NCI-H146 treated with DMSO at 0.1 percent for 48 hours (cell line): ENCODE data around the gene OTOF.

ENCODE experiments used
- DNase-seq: peaks from one replicate; lab custom pipeline; 2025; ENCODE audit not compliant: unreplicated experiment; lab: John Stamatoyannopoulos, UW

Gene OTOF

GRCh38 chr2:26466662-26467310, 11.1 kb downstream of the OTOF start:
- no peak for DNase-seq

GRCh38 chr2:26465981-26466471, 11.9 kb downstream of the OTOF start:
- DNase-seq: no peak

GRCh38 chr2:26465266-26465925, 12.5 kb downstream of the OTOF start:
- DNase-seq: no peak

DNA sequence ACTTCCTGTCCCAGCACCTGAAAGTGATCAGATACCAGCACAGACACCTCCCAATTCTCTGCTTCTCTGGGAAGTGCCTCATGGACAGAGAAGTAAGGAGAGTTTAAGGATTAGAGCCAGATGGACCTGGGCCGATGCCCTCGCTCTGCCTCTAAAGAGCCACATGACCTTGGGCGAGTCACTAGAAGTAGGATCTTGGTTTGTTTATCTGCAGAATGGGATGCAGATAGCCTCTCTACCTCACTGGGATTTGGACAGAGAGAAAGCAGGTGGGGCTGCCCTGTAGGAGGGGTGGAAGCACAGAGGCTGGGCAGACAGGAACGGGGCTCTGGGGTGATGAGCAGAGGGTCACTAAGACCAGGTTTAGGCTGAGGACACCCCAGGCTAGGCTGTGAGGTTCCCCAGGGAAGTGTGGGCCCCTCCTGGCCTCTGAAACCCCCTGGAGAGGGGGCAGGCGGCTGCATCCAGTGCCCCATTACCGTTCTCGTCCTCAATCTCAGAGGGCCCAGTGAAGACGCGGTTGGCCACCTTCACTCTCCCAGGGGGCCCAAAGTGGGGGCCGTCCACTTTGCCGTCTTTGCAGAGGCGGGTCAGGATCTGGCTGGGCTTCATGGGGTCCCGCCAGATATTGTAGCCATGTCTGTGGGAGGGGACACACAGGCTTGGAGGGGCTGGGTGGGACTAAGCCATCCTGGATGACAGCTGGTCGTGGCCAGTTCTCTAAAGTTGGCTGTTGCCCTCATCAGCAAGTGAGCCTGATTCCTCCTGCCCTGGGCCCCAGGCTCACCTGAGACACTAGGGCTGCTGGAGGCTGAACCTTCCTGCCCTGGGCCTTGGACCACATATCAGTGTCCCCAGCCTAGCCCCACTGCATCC, 13.3 kb downstream of the OTOF start:
- no peak for DNase-seq

DNA sequence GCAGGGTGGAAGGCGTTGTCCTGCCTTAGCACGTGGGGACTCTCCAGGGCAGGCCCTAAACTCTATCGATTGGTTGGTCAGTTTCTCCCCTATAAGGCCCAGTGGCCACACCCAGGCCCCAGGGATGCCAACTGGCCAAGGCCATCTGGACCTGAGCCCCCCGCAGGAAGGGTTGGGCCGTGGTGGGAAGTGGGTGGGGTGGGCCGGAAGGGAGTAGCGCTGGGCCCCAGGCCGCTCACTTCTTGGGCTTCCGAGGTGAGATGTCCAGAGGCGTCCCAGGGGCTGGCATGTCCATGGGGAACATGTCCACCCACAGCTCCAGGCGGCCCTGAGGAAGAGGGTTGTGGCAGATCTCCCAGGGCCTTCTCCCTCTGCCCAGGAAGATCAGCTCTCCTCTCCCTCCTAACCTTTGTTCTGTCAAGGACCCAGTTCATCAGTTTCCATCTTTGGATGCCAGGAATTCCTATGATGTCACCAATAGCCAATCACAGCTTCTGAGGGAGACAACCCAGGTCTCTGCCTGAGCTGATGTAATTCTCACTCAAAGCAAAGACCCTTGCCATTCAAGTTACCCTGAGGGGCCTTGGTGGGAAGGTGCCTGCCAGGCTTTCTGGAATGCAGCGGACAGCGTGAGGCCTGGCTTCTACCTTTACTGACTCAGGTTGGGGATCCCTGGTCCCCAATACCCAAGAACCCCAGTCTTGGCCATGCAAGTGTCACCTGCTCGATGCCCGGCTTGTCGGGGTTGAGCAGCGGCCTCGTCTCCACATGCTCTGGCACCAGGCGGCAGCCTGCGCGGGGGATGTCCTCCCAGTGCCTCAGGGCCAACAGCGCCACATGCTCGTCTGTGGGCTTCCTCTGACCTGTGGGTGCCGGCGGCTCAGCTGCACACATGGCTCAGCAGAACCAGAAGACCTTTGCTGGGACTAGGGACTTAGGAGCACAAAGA, 14.4 kb downstream of the OTOF start:
- DNase-seq: no peak

DNA sequence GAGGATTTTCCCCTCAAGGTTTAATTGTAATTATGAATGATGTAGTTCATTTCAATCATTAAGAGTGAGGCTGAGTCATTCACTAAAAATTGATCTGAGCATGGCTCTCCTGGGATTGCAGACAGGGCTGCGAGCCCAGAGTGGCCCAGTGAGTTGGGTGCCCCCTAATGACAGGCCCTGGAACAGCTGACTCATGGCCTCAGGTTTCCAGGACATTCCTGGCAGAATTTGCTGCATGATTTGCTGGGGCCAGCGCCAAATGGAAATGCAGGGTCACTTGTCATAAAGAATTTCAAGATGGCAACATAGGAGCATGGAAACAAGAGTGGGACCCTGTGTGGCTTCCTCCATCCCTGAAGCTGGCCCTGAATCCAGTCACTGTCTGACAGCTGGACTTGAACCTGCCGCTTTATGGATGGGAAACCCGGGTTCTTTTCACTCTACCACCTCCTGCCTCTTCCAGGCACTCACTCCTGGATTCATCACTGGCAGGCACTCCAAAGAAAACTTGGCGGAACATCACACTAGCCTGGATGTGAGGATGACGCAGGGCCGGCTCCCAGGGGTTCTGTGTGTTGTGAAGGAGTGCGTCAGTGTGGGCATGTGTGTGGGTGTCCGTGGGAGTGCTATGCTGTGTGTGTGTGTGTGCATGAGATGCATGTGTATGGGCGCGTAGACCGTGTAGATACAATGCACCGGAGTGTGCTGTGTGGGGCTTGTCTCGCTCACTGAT, 15.2 kb downstream of the OTOF start:
- peak; percentile 4 for DNase-seq

- DNase-seq: no peak
Observed at GRCh38 chr2:26462100-26462499, 15.8 kb downstream of the OTOF start.

DNA sequence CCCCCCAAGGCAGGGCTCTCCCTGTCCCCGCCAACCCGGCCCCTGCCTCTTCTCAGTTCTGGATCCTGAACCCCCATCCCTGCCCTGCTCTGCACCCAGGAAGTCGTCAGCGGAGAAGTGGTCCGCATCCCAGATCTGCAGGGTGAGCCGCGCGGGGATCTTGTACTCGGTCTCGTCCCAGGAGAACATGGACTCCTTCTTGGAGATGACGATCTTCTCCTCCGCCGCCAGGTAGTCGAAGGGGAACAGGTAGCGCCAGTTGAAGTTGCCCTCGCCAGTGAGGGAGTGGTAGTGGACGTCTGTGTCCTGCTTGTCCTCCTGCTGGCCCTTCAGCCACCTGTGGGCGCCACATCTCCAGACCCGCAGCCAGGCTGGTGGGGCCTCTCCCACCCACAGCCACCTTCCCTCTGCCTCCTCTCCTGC, 16.3 kb downstream of the OTOF start:
- DNase-seq: no peak

DNA sequence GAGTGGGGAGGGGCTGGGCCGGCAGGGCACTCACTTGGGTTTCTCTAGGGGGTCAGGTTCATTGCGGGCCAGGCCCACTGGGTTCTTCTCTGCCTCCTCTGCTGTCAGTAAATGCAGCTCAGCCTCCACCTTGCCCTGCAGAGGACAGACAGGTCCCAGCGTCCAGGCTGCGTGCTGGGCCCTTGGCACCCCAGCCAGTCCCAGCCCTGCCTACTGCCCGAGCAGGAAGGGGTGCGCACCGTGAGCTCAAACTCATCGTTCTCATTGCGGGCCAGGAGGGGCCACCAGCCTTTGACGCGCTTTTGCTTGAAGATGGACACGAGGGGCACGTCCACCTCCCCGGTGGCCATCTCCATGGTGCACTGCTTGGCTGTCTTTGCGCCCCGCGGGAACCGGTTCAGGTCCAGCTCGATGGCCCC, 17.3 kb downstream of the OTOF start:
- DNase-seq: no peak

- no peak for DNase-seq
Observed at GRCh38 chr2:26459991-26460612, 17.8 kb downstream of the OTOF start.

- no peak for DNase-seq
Observed at GRCh38 chr2:26458365-26459042, 19.4 kb downstream of the OTOF start.

GRCh38 chr2:26457695-26458364, 20.1 kb downstream of the OTOF start:
- DNase-seq: no peak

GRCh38 chr2:26457251-26457666, 20.7 kb downstream of the OTOF start:
- DNase-seq: no peak

- DNase-seq: no peak
Observed at GRCh38 chr2:26456440-26457250, 21.3 kb downstream of the OTOF start.

GRCh38 chr2:26455670-26456439, 22.1 kb downstream of the OTOF start:
- DNase-seq: no peak

DNA sequence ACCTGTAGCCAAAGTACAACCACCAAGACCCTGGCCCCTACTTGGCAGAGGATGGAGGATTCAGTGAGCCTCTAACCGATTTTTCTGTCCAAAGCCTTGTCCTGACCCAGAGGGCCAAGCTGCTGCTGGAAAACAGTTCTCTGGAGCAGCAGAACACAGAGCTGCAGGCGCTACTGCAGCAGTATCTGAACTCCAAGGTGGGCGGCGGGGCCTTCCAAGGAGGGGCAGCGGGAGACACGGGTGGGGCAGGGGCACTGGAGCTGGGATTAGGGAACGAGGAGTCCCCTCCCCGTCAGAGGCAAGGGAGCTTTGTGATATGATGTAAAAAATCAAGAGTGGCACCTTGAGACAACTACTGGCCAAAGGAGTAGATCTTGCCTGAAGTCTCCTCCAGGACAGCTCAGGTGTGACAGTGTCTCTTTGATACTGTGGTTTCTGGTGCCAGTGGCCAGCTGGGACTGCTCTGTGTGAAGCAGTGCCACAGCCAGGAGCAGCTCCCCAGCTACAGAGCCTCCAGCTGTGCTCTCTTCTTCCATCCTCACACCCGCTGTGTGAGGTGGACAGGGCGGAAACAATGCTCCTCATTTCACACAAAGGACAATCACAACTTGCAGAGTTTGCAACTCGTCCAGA, 22.8 kb downstream of the OTOF start:
- peak; percentile 49 for DNase-seq
